MM.1S (cell line): ENCODE measurements around the gene PRELID3B.
A peak's percentile ranks its signal among the peaks of the same experiment; 100 is the strongest.

Experiments used
- DNase-seq: peaks from one replicate; pipeline ENCODE4 v3.0.0-alpha.2; 2015
- H2AFZ ChIP-seq: fragments of 300-600 bp; sonication (generic); 2 replicates; pipeline ENCODE4 v1.6.0; 2016; ENCODE audit warnings: antibody characterized with exemption, low read length
- H3F3A ChIP-seq: fragments of 300-600 bp; sonication (generic); 2 replicates; pipeline ENCODE4 v1.6.1; 2016; ENCODE audit warnings: mild to moderate bottlenecking, antibody characterized with exemption, low read length, moderate library complexity, mixed read lengths; ENCODE audit not compliant: insufficient read depth
- H3K27ac ChIP-seq: fragments of 300-600 bp; sonication (generic); 2 replicates; pipeline ENCODE4 v1.5.1; 2016; ENCODE audit warnings: mild to moderate bottlenecking, low read length
- H3K27me3 ChIP-seq: fragments of 300-600 bp; sonication (generic); replicated peaks from 2 replicates; pipeline ENCODE4 v1.6.0; 2016; ENCODE audit warnings: low read length; ENCODE audit not compliant: insufficient read depth
- H3K36me3 ChIP-seq: fragments of 300-600 bp; sonication (generic); replicated peaks from 2 replicates; pipeline ENCODE4 v1.6.1; 2016; ENCODE audit warnings: mild to moderate bottlenecking, low read length, mixed read lengths; ENCODE audit not compliant: insufficient read depth
- H3K4me1 ChIP-seq: fragments of 300-600 bp; sonication (generic); 2 replicates; pipeline ENCODE4 v1.6.1; 2016; ENCODE audit warnings: low read length, mixed read lengths
- H3K4me2 ChIP-seq: fragments of 300-600 bp; sonication (generic); 2 replicates; pipeline ENCODE4 v1.6.0; 2016; ENCODE audit warnings: low read depth, low read length
- H3K4me3 ChIP-seq: fragments of 300-600 bp; sonication (generic); 2 replicates; pipeline ENCODE4 v1.5.1; 2016; ENCODE audit warnings: low read length, mixed read lengths
- H3K79me2 ChIP-seq: fragments of 300-600 bp; sonication (generic); 2 replicates; pipeline ENCODE4 v1.6.1; 2016; ENCODE audit warnings: mixed run types, low read length, mixed read lengths
- H3K9ac ChIP-seq: fragments of 300-600 bp; sonication (generic); 2 replicates; pipeline ENCODE4 v1.6.1; 2016; ENCODE audit warnings: low read length, mixed read lengths
- H3K9me2 ChIP-seq: fragments of 300-600 bp; sonication (generic); replicated peaks from 2 replicates; pipeline ENCODE4 v1.6.1; 2016; ENCODE audit warnings: mild to moderate bottlenecking, low read length, mixed read lengths; ENCODE audit not compliant: insufficient read depth
- H3K9me3 ChIP-seq: fragments of 300-600 bp; sonication (generic); replicated peaks from 2 replicates; pipeline ENCODE4 v1.6.1; 2016; ENCODE audit warnings: mild to moderate bottlenecking, low read length, mixed read lengths; ENCODE audit not compliant: insufficient read depth
- H4K20me1 ChIP-seq: fragments of 300-600 bp; sonication (generic); 2 replicates; pipeline ENCODE4 v1.6.1; 2016; ENCODE audit warnings: mild to moderate bottlenecking, low read length, moderate library complexity, mixed read lengths; ENCODE audit not compliant: insufficient read depth
- CTCF ChIP-seq: fragments of 300-600 bp; sonication (generic); IDR thresholded peaks from 2 replicates; pipeline ENCODE4 v1.5.1; 2016; ENCODE audit warnings: antibody characterized with exemption, low read length, mixed read lengths
- EZH2 ChIP-seq: fragments of 300-600 bp; sonication (generic); optimal IDR thresholded peaks from 2 replicates; pipeline ENCODE3; 2017; ENCODE audit warnings: low read depth, mild to moderate bottlenecking, antibody characterized with exemption, low read length, mixed read lengths
- EZH2phosphoT487 ChIP-seq: fragments of 300-600 bp; sonication (generic); IDR thresholded peaks from 2 replicates; pipeline ENCODE4 v1.6.1; 2018; ENCODE audit warnings: antibody characterized with exemption, low read length

The PRELID3B gene

DNA sequence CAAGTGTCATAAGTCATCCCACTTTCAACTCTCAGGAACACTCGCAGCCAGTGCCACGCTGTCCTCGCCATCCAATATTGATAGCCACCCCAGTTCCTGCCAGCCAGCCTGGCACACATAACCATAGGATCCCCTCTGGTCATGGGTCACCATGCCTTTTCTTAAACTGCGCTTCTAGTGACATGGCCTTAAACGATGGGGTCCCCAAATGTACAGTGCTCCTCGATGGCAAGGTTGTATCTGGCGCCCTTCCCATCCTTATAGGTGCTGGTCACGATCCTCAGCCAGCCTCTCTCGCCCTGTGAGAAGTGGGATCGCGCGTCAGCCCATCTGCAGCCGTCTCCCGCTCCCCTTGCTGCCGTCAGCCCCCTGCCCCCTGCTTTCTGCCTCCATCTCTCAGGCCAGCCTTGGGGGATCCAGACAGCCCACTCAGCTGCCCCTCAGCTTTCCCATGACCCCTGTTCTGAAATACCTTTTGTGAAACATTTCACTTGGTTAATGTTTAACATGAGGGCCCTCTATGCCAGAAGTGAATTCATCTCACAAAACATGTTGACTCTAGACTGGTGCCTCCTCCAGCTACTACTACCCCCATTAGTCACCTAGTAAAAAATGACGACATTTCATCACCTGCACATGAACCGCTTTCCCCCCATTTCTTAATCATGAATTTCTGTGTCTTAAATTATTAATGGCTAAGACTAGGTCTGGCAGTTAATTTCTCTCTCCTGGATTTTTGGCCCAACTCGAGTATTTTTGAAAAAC lies 46.9 kb downstream of the PRELID3B start:
- peaks cover 5% of the 10 kb centered on the region; the same call in 1 of the 2 replicates for H3K79me2 ChIP-seq
- H4K20me1 ChIP-seq = no peaks in the 10 kb centered on the region
- H3F3A ChIP-seq = peaks cover 19% of the 10 kb centered on the region
- H2AFZ ChIP-seq = no peak overlapping the region
- no peak for DNase-seq
- no peaks in the 10 kb centered on the region for H3K9me2 ChIP-seq
- H3K9ac ChIP-seq = no peak overlapping the region
- H3K4me1 ChIP-seq = peaks cover 28% of the 10 kb centered on the region
- peaks cover 15% of the 10 kb centered on the region for H3K36me3 ChIP-seq
- TF ChIP-seq CTCF = no peak
- no peak for TF ChIP-seq EZH2phosphoT487
- no peak for TF ChIP-seq EZH2
- no peaks in the 10 kb centered on the region for H3K9me3 ChIP-seq
- no peak overlapping the region for H3K4me2 ChIP-seq
- no peak overlapping the region for H3K4me3 ChIP-seq
- H3K27me3 ChIP-seq = no peaks in the 10 kb centered on the region
- no peak overlapping the region for H3K27ac ChIP-seq

GRCh38 chr20:58994390-58995159 lies 48.0 kb downstream of the PRELID3B start:
- Histone ChIP-seq H2AFZ (no peak overlapping the region), H3K4me2 (no peak overlapping the region; the same call in 1 of the 2 replicates), H3K9me2 (no peaks in the 10 kb centered on the region), H3K4me1 (peaks cover 28% of the 10 kb centered on the region), H3K27ac (peak overlapping the region; percentile 97; the same call in 1 of the 2 replicates), H3F3A (peaks cover 19% of the 10 kb centered on the region), H3K36me3 (peaks cover 20% of the 10 kb centered on the region), H4K20me1 (no peaks in the 10 kb centered on the region), H3K79me2 (peaks cover 5% of the 10 kb centered on the region; the same call in 1 of the 2 replicates), H3K9ac (no peak overlapping the region), H3K4me3 (no peak overlapping the region), H3K9me3 (no peaks in the 10 kb centered on the region), H3K27me3 (no peaks in the 10 kb centered on the region)
- no peak for DNase-seq
- TF ChIP-seq EZH2phosphoT487 = no peak
- no peak for TF ChIP-seq EZH2
- TF ChIP-seq CTCF = no peak

- peak; percentile 89 for DNase-seq
- H4K20me1 ChIP-seq = no peaks in the 10 kb centered on the region
- no peak overlapping the region for H2AFZ ChIP-seq
- peaks cover 13% of the 10 kb centered on the region for H3K79me2 ChIP-seq
- H3K27ac ChIP-seq = peak overlapping the region; percentile 97
- H3K9me2 ChIP-seq = no peaks in the 10 kb centered on the region
- no peaks in the 10 kb centered on the region for H3K27me3 ChIP-seq
- H3K9me3 ChIP-seq = no peaks in the 10 kb centered on the region
- no peak overlapping the region for H3K4me3 ChIP-seq
- peaks cover 29% of the 10 kb centered on the region for H3K36me3 ChIP-seq
- H3K9ac ChIP-seq = peak overlapping the region; percentile 49
- TF ChIP-seq EZH2 = no peak
- TF ChIP-seq EZH2phosphoT487 = no peak
- no peak for TF ChIP-seq CTCF
- H3F3A ChIP-seq = peaks cover 19% of the 10 kb centered on the region
- peak overlapping the region; percentile 66; the same call in 1 of the 2 replicates for H3K4me2 ChIP-seq
- H3K4me1 ChIP-seq = peaks cover 28% of the 10 kb centered on the region
Measured at GRCh38 chr20:58993332-58994248, 49.0 kb downstream of the PRELID3B start.
